Ishikawa (cell line): ENCODE results near the gene BRICD5.

Experiments
- CEBPB ChIP-seq: IDR thresholded peaks from 2 replicates; pipeline ENCODE4 v1.6.1; 2012
- CREB1 ChIP-seq: IDR thresholded peaks from 2 replicates; pipeline ENCODE4 v1.6.1; 2012; ENCODE audit warnings: low read depth
- EGR1 ChIP-seq: IDR thresholded peaks from 2 replicates; pipeline ENCODE4 v1.6.1; 2012
- EP300 ChIP-seq: IDR thresholded peaks from 2 replicates; pipeline ENCODE4 v1.6.1; 2012; ENCODE audit warnings: borderline replicate concordance
- FOXM1 ChIP-seq: IDR thresholded peaks from 2 replicates; pipeline ENCODE4 v1.6.1; 2012; ENCODE audit warnings: low read depth, borderline replicate concordance
- MAX ChIP-seq: IDR thresholded peaks from 2 replicates; pipeline ENCODE4 v1.6.1; 2012
- NFIC ChIP-seq: IDR thresholded peaks from 2 replicates; pipeline ENCODE4 v1.6.1; 2012
- RAD21 ChIP-seq: IDR thresholded peaks from 2 replicates; pipeline ENCODE4 v1.6.1; 2012; ENCODE audit warnings: low read depth
- REST ChIP-seq: IDR thresholded peaks from 2 replicates; pipeline ENCODE4 v1.6.1; 2012; ENCODE audit warnings: low read depth, mild to moderate bottlenecking
- TAF1 ChIP-seq: IDR thresholded peaks from 2 replicates; pipeline ENCODE4 v1.6.1; 2012; ENCODE audit warnings: low read depth, mild to moderate bottlenecking
- TCF12 ChIP-seq: IDR thresholded peaks from 2 replicates; pipeline ENCODE4 v1.6.1; 2012; ENCODE audit warnings: low read depth
- TEAD4 ChIP-seq: IDR thresholded peaks from 2 replicates; pipeline ENCODE4 v1.6.1; 2012
- USF1 ChIP-seq: IDR thresholded peaks from 2 replicates; pipeline ENCODE4 v1.6.1; 2012
- YY1 ChIP-seq: IDR thresholded peaks from 2 replicates; pipeline ENCODE4 v1.6.1; 2012; ENCODE audit warnings: low read depth
- ZBTB7A ChIP-seq: IDR thresholded peaks from 2 replicates; pipeline ENCODE4 v1.6.1; 2012; ENCODE audit warnings: low read depth

Gene BRICD5

GRCh38 chr16:2210386-2211365, at the start of gene BRICD5:
Gene BRICD5, minus strand, starts transcription at chr16:2210863. Its CDS starts 30 bp downstream, at chr16:2210833.
- no peak for TF ChIP-seq TEAD4
- TF ChIP-seq MAX, result no peak
- no peak for TF ChIP-seq CREB1
- TF ChIP-seq ZBTB7A, result no peak
- no peak for TF ChIP-seq TAF1
- TF ChIP-seq REST, result no peak
- no peak for TF ChIP-seq EP300
- no peak for TF ChIP-seq RAD21
- no peak for TF ChIP-seq NFIC
- no peak for TF ChIP-seq EGR1
- TF ChIP-seq FOXM1, result no peak
- no peak for TF ChIP-seq USF1
- no peak for TF ChIP-seq YY1
- no peak for TF ChIP-seq CEBPB

GRCh38 chr16:2260250-2260649, 49.6 kb upstream of the BRICD5 start:
- TF ChIP-seq CREB1, result no peak

- TF ChIP-seq MAX (no peak), CREB1 (no peak), CEBPB (no peak), REST (no peak), FOXM1 (no peak), RAD21 (no peak), EGR1 (no peak), NFIC (no peak), ZBTB7A (no peak), TCF12 (no peak), YY1 (no peak), EP300 (no peak), TEAD4 (no peak), TAF1 (no peak), USF1 (no peak)
Measured at GRCh38 chr16:2257726-2258125, 47.1 kb upstream of the BRICD5 start.

- no peak for TF ChIP-seq TCF12
- no peak for TF ChIP-seq YY1
- TF ChIP-seq RAD21, result no peak
- TF ChIP-seq CEBPB, result no peak
- TF ChIP-seq CREB1, result no peak
- TF ChIP-seq EP300, result no peak
- no peak for TF ChIP-seq USF1
- TF ChIP-seq TEAD4, result no peak
- no peak for TF ChIP-seq FOXM1
Measured at GRCh38 chr16:2256531-2257140, 46.0 kb upstream of the BRICD5 start.

GRCh38 chr16:2253293-2253692, 42.6 kb upstream of the BRICD5 start:
- no peak for TF ChIP-seq FOXM1
- no peak for TF ChIP-seq MAX
- TF ChIP-seq CREB1, result no peak
- TF ChIP-seq ZBTB7A, result no peak
- no peak for TF ChIP-seq USF1
- no peak for TF ChIP-seq TCF12
- no peak for TF ChIP-seq YY1
- no peak for TF ChIP-seq TAF1
- no peak for TF ChIP-seq TEAD4
- no peak for TF ChIP-seq EGR1
- no peak for TF ChIP-seq CEBPB
- TF ChIP-seq EP300, result no peak
- no peak for TF ChIP-seq REST
- TF ChIP-seq RAD21, result no peak
- no peak for TF ChIP-seq NFIC
